Measurements from ENCODE around the gene DHRS2.

The DHRS2 gene

DNA sequence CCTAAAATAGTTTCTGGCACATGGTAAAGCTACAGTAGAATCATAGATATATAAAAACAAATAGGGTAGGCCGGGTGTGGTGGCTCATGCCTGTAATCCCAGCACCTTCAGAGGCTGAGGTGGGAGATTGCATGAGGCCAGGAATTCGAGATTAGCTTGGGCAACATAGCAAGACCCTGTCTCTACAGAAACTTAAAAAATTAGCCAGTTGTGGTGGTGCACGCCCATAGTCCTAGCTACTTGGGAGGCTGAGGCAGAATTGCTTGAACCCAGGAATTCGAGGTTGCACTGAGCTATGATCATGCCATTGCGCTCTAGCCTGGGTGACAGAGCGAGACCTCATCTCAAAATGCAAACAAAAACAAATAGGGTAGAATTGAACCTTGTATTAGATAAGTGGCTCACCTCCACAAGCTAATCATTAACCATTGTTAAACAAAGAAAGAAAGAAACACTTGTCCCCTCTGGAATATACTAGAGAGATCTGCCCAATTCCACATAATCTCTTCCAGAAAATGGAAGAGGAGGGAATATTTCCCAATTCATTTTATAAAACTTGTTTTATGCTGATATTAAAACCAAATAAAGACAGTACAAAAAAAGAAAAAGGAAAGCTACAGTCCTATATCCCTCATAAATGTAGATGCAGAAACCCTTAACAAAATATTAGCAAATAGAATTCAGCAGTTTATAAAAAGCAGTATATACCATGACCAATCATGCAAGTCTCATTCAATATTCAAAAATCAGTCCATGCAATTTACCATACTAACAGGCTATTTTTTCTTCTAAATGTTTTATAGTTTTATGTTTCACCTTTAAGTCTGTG lies 22.7 kb upstream of the DHRS2 start:
- no peak for DNase-seq

DNA sequence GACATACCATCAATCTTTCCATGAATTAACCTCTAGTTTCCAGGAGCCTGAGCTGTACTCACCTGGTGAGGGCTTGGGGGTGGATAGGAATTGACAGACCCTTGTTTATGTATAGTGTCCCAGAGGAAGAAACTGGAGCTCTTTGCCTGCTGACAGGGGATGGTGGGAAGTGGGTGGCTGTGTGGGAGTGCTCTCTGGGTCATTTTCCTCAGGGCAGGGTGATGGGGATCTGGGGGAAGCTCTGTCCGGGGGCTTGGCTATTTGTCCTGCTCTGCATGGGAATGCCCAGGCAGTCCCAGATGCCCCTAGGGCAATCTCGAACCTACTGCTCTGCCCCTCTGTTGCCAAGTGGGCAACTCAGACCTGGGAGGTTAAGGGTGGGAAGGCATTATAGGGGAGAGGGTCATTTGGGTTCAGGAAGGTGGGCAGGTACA lies 21.8 kb upstream of the DHRS2 start:
- DNase-seq, result no peak

DNA sequence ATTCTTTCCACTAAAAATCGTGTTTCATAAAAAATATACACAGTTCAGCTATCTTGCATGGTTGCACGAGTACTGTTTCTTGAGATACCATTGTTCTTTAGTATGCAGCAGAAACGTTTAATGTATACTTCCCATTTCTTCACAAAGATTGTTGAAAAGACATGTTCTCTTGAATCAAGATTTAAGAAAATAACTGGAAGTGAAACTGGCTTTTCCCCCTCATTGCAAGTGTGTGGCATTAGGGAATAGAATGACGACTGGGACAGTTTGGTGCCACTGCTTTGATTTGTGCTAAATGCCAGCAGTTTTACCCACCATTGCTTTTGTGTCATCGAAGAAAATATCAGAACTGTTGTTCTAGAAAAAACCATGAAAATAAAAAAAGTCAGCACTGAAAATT lies 20.3 kb upstream of the DHRS2 start:
- no peak for DNase-seq

DNA sequence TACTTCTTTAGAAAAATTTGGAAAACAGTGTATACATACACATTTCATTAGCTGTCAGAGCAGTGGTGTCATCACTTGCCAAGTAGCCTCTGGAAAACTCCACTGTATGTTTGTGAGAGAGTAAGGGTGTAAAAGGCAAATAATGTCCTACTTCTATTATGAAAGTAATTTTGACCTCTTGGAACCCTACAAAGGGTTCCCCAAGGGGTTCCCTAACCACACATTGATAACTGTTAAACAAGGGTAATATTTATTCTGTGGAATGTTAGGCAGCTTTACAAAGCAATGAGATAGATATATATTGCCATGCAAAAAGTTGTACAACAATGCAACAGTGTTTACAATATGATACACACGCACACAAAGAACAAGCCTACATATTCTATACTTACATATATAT lies 18.6 kb upstream of the DHRS2 start:
- DNase-seq, result no peak

DNA sequence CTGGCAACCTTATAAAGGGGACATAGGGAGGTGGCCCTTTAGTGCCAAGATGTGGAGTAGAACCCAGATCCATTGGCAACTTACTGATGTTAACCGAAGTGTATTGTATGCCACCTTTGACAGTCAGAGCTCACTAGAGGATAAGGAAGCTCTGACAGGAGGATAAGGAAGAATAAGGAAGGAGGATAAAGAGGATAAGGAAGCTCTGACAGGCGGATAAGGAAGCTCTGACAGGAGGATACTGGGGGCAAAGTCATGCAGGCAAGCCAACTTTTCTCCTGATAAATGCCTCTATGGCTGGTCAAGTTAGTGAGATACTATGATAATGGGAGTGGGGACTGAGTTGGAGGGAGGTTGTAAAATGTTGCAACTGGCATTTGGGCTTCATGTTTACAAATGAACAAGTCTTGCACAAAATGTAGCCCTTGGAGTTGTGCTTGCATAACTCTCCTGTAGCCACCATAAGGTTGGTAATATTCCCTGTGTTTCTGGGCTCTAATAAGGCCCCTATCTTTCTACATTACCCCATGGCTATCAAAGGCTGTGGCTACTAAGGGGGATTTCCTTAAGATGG lies 17.7 kb upstream of the DHRS2 start:
- DNase-seq, result no peak

DNA sequence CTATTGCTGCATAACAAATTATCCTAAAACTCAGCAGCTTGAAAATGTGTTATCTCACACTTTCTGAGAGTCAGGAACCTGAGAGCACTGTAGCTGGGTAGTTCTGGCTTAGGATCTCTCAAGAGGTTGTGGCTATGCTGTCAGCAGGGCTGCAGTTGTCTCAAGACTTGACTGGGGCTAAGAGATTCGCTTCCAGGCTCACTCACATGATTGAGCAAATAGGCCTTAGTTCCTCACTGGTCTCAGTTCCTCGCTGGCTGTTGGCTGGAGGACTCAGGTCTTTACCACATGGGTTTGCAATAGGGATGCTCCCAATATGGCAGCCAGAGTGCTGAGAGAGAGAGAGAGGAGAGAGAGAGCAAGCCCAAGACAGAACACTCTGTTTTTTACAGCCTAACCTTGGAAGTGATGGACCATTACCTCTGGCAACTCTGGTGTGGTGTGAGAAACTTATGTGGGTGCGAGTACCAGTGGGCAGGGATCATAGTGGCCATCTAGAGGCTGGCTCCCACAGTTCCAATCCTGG lies 15.9 kb upstream of the DHRS2 start:
- DNase-seq, result no peak

DNA sequence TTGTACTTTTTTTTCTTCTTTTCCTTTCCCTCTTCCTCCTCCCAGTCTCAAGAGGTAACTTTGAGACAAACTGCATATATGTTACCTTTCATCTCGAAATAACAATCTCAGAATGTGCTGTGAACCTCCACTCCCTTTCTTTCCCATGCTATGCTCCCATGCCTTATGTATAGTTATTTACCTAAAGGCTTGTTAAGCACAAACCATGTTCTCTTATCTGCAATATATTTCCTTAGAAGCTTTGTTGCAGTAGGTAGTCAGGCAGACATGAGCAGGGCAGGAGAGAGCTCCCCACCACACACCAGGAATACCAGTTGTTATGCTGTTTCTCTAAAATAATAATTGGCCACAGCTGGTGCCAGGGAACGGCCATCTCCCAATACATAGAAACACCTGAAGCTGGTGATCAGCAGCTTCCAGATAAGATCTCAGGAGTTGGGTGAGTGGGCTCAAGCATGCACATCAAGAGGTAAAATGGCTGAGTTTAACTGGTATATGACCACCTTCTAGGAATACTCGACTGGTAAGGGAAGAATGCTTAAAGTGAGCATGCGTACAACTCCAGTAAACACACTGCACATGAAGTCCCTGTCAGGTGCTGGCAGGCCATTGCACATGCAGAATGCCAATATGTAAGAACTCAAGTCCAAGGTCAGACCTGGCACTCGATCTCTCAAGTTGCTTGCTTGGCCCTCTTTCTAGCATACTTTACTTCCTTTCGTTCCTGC lies 14.8 kb upstream of the DHRS2 start:
- no peak for DNase-seq

DNA sequence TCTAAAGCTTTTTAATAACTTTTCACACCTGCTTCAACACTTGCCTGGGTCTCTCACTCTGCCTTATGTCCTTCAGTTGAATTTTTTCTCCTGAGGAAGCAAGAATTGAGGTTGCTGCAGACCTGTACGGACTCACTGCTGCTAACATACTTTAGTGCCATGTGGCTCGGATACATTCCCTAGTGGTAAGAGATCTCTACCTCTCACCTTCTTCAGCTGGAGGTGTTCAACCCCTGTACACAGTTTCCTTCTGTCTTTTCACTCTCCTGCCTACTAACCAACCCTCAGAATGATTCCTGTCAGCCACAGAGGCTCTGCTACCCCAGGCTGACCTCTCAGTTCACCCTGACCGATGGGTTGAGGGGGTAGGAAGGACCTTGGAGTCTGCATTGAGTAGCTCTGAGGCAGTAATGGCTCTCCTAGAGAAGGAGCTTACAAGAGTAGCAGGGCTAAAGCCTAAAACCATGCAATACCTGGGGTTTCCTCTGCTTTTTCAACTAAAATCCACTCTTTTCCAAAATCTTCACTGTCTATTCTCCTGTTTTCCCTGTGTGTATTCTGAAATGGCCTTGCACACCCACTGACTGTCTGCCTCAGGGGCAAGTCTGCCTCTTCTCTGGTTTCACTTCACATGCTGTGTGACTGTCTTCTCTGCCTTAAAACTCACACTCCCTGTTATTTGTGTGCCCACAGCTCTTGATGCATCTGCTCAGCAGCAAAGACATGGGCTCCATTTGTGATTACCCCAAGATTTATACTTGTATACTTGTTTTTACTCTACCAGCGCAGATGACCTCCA lies 14.0 kb upstream of the DHRS2 start:
- no peak for DNase-seq

DNA sequence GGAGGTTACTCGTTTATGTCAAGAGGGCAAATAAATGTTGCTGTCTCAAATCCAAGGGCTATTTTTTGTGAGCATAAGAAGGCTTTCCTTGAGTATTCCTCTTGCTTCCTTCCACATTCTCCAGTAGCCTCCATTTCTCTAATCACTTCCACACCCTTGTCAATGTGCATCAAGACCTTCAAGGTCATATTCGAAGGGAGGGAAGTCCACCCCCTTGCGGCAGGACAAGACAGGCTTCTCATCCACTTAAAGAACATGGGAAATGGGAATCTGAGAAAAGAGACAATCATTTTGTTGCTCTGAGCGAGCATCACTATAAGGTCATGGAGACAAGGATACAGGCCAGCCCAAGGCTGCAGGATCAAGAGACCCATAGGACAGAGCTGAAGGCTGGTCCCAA lies 13.2 kb upstream of the DHRS2 start:
- no peak for DNase-seq

DNA sequence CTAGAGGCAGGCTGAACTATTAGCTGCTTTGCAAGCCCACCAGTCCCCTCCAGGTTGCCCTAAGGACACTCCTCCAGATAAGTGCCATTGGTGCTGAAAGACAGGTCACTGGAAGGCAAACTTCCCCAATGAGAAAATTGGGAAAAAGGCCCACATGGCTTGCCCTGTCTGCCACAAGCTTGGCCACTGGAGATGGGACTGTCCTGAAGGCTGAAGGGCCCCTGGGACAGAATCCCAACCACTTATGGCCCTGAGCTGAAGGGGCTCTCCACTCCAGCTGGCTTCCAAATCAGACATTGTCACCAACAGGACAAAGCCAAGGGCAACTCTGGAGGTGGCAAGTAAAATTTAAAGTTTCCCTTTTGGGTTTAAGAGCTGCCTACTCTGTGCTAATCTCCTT lies 12.2 kb upstream of the DHRS2 start:
- no peak for DNase-seq

DNA sequence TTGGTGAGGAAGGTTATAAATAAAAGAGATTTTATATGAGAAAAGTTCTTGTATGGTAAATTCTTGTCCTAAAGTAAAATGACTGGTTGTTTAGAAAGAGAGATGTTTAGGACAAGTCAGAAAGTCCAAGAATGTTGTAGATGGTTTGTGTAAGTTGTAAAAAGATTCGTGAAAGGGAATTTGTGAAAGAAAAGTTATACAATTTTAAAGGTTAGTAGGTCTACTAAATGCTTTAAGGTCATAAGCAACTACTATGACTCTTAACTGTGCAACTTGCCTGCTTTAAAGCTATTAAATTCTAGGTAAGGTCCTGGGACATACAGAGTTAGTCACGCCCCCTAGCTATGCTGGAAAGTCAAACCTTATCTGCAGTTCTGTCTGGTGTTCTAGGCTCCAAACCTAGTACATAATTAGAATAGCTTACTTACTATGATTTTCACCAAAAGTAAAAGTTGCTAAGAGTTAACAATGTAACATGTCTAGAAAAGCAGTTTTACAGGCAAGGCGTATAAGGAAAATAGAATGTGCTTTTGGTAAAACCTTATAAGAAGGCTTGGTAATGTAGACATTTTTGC lies 11.2 kb upstream of the DHRS2 start:
- no peak for DNase-seq

DNA sequence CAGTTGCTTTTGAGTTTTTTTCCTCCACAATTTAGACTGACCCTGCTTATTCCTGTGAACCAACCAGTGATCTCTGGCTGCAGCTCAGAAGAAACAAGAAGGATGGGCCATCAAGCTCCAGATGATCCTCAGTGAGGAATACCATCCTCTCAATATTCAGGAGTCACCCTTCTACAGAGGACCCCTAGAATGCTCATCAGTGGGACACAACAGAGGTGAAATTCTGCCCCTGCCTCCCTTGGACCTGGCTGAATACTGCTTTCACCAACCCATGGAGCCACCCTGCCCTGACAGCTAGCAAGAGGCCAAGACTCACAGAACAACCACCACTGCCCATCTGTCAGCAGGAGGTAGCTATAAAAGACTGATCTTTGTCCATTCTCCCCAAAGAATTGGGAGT lies 9.2 kb upstream of the DHRS2 start:
- DNase-seq, result no peak

DNA sequence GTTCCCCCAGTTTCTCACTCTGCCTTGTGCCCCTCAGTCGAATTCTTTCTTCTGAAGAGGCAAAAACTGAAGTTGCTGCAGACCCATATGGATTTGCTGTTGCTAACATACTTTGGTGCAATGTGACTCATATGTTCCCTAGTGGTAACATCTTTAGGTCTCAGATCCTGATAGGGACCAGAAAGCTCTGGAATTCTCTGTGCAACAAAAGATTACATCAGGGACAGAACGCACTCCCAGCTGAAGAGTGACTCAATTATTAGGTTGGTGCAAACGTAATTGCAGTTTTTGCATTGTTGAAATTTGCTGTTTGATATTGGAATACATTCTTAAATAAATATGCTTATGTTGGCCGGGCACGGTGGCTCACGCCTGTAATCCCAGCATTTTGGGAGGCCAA lies 8.2 kb upstream of the DHRS2 start:
- no peak for DNase-seq

DNA sequence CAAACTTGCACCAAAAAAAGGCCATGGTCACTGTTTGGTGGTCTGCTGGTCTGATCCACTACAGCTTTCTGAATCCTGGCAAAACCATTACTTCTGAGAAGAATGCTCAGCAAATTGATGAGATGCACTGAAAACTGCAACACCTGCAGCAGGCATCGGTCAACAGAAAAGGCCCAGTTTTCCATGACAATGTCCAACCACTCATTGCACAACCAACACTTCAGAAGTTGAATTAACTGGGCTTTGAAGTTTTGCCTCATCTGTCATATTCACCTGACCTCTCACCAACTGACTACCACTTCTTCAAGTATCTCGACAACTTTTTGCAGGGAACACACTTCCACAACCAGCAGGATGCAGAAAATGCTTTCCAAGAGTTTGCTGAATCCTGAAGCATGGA lies 7.0 kb upstream of the DHRS2 start:
- no peak for DNase-seq

DNA sequence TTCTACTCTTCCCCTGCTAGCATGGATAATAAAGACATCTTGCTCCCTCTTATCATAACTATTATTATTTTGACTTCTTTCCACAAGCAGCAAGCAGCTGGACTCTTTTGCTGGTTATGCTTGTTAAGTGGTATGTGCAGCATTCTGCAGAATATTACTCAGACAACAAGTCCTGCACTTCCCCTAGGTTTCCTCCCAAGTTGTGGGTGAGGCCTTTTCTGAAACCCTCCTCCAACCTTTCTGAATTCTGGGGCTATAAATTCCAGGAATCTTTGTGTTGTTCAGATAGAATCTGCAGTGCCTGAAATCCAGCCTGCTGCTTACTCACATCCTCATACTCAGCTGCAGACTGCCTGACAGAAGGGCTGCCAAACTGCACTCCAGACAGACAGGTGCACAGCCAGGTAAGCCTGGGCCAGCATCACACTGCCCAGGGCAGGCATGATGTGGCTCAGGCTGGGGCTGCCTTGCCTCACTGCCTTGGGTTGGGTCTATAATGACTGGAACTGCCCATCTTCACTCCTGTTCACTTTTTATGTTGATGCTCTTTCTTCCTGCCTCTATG lies 6.2 kb upstream of the DHRS2 start:
- no peak for DNase-seq

DNA sequence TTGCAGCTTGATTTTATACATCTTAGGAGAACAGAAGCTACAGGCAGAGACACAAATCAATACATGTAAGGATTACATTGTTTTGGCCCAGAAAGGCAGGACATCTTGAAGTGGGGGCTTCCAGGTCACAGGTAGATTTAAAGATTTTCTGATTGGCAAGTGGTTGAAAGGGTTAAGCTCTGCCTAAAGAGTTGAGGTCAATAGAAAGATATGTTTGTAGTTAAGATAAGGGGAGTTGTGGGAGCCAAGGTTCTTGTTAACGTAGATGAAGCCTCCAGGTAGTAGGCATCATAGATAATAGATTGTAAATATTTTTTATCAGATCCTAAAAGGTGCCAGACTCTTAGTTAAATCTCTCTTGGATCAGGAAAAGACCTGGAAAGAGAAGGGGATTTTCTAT lies 5.5 kb upstream of the DHRS2 start:
- no peak for DNase-seq

DNA sequence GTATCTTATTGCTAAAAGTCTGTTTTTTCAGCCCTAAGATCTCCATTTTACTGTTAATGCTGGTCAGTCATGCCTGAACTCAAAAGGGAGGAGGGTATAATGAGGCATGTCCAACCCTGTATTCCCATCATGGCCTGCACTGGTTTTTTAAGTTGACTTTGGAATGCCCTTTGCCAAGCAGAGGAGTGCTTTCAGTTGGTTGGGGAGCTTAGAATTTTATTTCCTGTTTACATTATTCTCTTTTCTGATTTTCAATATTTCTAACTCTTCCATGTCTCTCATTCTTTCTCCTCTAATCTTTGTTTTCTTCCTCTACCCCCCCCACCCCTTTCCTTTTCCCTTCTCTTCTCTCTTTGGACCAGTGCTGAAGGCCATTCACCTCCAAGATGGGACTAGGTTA lies 4.9 kb upstream of the DHRS2 start:
- DNase-seq, result no peak

DNA sequence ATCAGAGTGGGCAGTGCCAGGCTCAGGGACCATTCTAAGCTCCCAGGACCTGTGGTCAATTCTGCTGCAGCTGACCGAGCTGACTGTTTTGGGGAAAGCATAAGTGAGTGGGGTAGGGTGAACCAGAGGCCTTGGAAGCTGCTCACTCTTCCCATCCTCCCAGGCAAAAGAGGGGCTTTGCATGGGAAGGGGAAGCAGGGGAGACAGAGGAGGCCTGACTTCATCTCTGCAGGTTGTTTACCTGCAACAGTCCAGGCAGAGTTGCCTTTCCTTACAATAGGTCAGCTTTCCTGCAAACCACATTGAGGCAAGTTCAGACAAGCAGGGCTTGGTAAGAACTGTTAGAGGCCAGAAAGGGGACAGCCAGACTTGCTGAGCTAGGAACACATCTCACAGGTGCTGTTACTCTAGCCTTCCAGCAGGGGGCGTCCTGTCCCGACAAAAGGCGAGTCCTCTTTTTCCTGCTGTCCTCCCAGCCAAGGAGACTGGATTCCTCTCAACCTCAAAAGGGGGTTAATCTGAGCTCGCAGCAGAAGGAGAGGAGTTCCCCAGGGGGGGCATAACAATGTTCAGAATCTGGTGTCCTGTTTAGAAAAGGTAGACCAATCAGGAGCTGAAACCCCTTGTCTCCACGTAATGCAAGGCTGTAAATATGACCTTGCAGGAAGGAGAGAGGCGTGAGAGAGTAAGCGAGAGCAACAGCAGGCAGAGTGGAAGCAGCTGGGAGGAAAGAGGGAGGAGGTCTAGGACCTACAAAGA lies 4.3 kb upstream of the DHRS2 start:
- peak; percentile 87 for DNase-seq

DNA sequence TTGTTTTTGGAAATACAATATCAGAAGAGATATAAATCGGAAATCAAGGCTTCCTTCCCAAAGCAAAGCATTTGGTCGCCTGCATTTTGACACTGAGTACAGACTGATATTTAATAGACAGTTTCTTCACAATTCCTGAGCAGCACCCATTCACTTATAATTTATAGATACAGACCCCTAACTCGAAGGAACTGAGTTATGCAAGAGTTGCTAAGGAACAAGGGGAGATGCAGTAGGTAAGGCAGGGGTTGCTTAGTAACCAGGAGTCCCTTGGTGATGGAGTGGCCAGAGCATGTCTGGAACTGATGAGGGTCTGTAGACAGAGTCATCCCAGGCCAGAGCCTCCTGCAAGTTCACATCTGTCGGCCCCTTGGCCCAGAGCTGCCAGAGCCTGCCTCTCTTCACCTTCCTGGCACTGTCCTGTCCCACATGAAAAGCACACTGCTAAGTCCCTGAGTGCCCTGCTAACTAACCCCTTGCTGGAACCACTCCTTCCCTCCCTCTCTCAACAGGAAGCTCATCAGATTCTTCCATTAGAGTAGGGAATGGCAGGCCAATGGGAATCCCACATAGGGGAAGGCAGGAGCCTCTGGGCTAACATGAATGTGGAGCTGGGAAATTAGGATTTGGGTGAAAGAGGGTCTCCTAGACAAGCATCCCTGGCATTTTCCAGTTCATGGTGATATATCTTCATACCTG lies 3.6 kb upstream of the DHRS2 start:
- DNase-seq, result peak; percentile 63

DNA sequence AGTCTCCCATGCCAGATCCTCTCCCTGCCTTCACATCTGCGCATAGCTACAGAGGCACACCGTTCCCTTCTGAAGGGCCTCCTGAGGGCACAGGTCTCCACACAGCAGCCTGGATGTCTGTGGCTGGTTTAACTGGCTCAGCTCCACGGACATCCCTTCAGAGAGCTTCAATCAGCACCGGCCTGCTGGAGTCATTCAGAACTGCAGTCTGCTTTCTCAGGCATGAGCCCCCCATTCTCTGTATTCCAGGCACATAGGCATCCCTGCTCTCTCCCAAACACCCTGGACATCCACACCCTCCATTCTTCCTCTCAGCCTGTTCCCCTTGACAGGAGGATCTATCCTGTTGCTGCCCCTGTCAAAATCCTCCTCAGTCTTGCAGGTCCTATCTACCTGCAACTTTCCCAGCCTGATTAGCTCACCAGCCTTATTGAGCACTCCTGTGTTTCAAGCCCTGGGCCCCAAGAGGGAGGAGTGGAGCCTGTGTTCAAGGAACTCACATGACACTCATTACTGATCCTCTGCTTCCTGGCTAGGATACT lies 2.9 kb upstream of the DHRS2 start:
- no peak for DNase-seq
